ENCODE measurements around the gene TLE7. TPM values are rescaled to one million over a fixed set of nuclear protein-coding genes. Genes with fewer than 3 reads are reported as not detected.
A peak's percentile ranks its signal among the peaks of the same experiment; 100 is the strongest.

The TLE7 gene
- total RNA-seq, 4 donors from 2014 or later: not detected

GRCh38 chr16:71421911-71422310 lies 19.9 kb downstream of the TLE7 start:
- DNase-seq (ENCODE audit: low spot score): no peak
- no peak for ATAC-seq (ENCODE audit: low FRiP score)
- TF ChIP-seq CTCF (IDR thresholded peaks at IDR 0.05): no peak

GRCh38 chr16:71414038-71414437 lies 27.8 kb downstream of the TLE7 start:
- ATAC-seq (ENCODE audit: low FRiP score): no peak
- DNase-seq (ENCODE audit: low spot score): no peak
- no peak for TF ChIP-seq CTCF (IDR thresholded peaks at IDR 0.05)

- ATAC-seq (ENCODE audit: low FRiP score) (no peak), DNase-seq (ENCODE audit: low spot score) (no peak)
- no peak for TF ChIP-seq CTCF (IDR thresholded peaks at IDR 0.05)
These were observed 28.5 kb downstream of the TLE7 start for GRCh38 chr16:71413341-71413740.

GRCh38 chr16:71412270-71413160 lies 29.3 kb downstream of the TLE7 start:
- ATAC-seq (ENCODE audit: low FRiP score) (peak; percentile 55), DNase-seq (ENCODE audit: low spot score) (peak; percentile 46)
- peak in 2 of 3 donors; percentile 40 to 48 for TF ChIP-seq CTCF (IDR thresholded peaks at IDR 0.05)

GRCh38 chr16:71410146-71410545 lies 31.7 kb downstream of the TLE7 start:
- DNase-seq (ENCODE audit: low spot score) (no peak), ATAC-seq (ENCODE audit: low FRiP score) (no peak)
- TF ChIP-seq CTCF (IDR thresholded peaks at IDR 0.05): no peak

- DNase-seq (ENCODE audit: low spot score) (no peak), ATAC-seq (ENCODE audit: low FRiP score) (peak; percentile 39)
- TF ChIP-seq CTCF (IDR thresholded peaks at IDR 0.05): no peak
These were observed 32.7 kb downstream of the TLE7 start for GRCh38 chr16:71409011-71409775.

Measured in omental fat pad (tissue), 4 donors.